BJ (cell line): Measurements from ENCODE around the gene ACTR10. TPM values are rescaled to one million over a fixed set of nuclear protein-coding genes. Genes with fewer than 3 reads are reported as not detected.

Experiments
- CTCF ChIA-PET: fragments of 350-600 bp; formaldehyde crosslinking; extraction: SDS; loops from one replicate; lab custom pipeline; 2021; ENCODE audit warnings: antibody characterized with exemption, inconsistent platforms; lab: Yijun Ruan, JAX
- POLR2A ChIA-PET: fragments of 300-600 bp; sonication (Branson Sonifier 250); formaldehyde crosslinking; extraction: SDS; loops from one replicate; lab custom pipeline; 2021; ENCODE audit warnings: antibody characterized with exemption; lab: Charles Lee
- DNase-seq: peaks from one replicate; pipeline ENCODE4 v3.0.0-alpha.2; 2011; ENCODE audit warnings: low read depth
- H3K27me3 ChIP-seq: 2 replicates; pipeline ENCODE4 v1.6.0; 2011; ENCODE audit warnings: low read length; ENCODE audit not compliant: control insufficient read depth, insufficient read depth
- H3K36me3 ChIP-seq: 2 replicates; pipeline ENCODE4 v1.5.1; 2011; ENCODE audit warnings: low read length; ENCODE audit not compliant: control insufficient read depth, insufficient read depth
- H3K4me3 ChIP-seq: 2 replicates; pipeline ENCODE4 v1.5.1; 2011; ENCODE audit warnings: low read depth, mild to moderate bottlenecking, control low read depth, low read length
- polyA plus RNA-seq: library from polyadenylated mRNA; depleted of rRNA; stranded (reverse); fragments of >200 nt; gene quantifications from 2 replicates; pipeline ENCODE4 v1.2.3, GENCODE V29; 2011
- TF ChIP-seq, protein P1 (sequence below): IDR thresholded peaks from 2 replicates; pipeline ENCODE4 v1.5.1; 2011; ENCODE audit warnings: low read depth, mild to moderate bottlenecking, control low read depth, inconsistent platforms, low read length, moderate library complexity; ENCODE audit not compliant: insufficient read depth

The ACTR10 gene
- polyA plus RNA-seq, 1 experiment, result 48.6 TPM

GRCh38 chr14:58265401-58265800, 65.5 kb downstream of the ACTR10 start:
- no peak for DNase-seq
- Histone ChIP-seq H3K36me3 (peaks cover 6% of the 10 kb centered on the region), H3K4me3 (no peak overlapping the region), H3K27me3 (no peaks in the 10 kb centered on the region)
- ChIA-PET POLR2A (no interaction called here), CTCF (interaction anchor here (1.0 kb wide), 1 partner anchor 32 kb away, joined by 3 read pairs; the partner anchor contains the start of gene ARID4A)
- TF ChIP-seq, protein P1, sequence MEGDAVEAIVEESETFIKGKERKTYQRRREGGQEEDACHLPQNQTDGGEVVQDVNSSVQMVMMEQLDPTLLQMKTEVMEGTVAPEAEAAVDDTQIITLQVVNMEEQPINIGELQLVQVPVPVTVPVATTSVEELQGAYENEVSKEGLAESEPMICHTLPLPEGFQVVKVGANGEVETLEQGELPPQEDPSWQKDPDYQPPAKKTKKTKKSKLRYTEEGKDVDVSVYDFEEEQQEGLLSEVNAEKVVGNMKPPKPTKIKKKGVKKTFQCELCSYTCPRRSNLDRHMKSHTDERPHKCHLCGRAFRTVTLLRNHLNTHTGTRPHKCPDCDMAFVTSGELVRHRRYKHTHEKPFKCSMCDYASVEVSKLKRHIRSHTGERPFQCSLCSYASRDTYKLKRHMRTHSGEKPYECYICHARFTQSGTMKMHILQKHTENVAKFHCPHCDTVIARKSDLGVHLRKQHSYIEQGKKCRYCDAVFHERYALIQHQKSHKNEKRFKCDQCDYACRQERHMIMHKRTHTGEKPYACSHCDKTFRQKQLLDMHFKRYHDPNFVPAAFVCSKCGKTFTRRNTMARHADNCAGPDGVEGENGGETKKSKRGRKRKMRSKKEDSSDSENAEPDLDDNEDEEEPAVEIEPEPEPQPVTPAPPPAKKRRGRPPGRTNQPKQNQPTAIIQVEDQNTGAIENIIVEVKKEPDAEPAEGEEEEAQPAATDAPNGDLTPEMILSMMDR, result no peak

GRCh38 chr14:58270628-58271027, 70.7 kb downstream of the ACTR10 start:
- TF ChIP-seq, protein P1, result no peak
- H3K36me3 ChIP-seq, result peaks cover 4% of the 10 kb centered on the region
- ChIA-PET CTCF (no interaction called here), POLR2A (interaction anchor here (0.6 kb wide), 1 partner anchor 28 kb away, joined by 3 read pairs; the partner anchor contains the start of gene ARID4A)
- H3K27me3 ChIP-seq, result no peaks in the 10 kb centered on the region
- H3K4me3 ChIP-seq, result no peak overlapping the region
- DNase-seq, result no peak

- no peak overlapping the region for H3K4me3 ChIP-seq
- no peak for DNase-seq
- no peaks in the 10 kb centered on the region for H3K27me3 ChIP-seq
- peaks cover 5% of the 10 kb centered on the region for H3K36me3 ChIP-seq
- ChIA-PET POLR2A (no interaction called here), CTCF (interaction anchor here (0.6 kb wide), 1 partner anchor 13 kb away, joined by 3 read pairs; no protein-coding TSS in a partner anchor)
- TF ChIP-seq, protein P1, result 0 out of 2 replicates have a peak, but pooled peaks have one; percentile 18
Observed at GRCh38 chr14:58272588-58273372, 72.8 kb downstream of the ACTR10 start.

DNA sequence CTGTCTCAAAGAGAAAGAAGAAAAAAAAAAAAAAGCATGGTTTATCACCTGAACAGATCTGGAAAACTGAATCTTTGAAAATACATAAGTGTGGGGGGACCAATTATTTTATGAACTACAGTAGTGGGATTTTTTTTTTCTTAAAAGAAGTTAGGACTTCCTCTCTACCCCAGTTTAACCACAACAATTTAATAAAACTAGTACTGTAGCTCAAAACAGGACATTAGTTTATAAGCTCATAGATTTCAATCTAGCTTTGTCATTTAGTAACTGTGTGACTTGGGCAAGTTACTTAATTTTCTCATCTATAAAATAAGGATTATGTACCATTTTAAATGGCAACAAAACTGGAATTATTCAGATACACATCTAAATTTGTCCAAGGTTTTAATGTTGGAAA, 74.9 kb downstream of the ACTR10 start:
- Histone ChIP-seq H3K36me3 (peaks cover 4% of the 10 kb centered on the region), H3K27me3 (no peaks in the 10 kb centered on the region), H3K4me3 (no peak overlapping the region)
- POLR2A ChIA-PET, result no interaction called here
- no peak for DNase-seq
- CTCF ChIA-PET, result interaction anchor here (0.7 kb wide), 1 partner anchor 97 kb away, joined by 3 read pairs; no protein-coding TSS in a partner anchor
- TF ChIP-seq, protein P1, result no peak

GRCh38 chr14:58275527-58276190, 75.7 kb downstream of the ACTR10 start:
- TF ChIP-seq, protein P1, result no peak
- Histone ChIP-seq H3K36me3 (peaks cover 4% of the 10 kb centered on the region), H3K4me3 (no peak overlapping the region), H3K27me3 (no peaks in the 10 kb centered on the region)
- DNase-seq, result no peak
- CTCF ChIA-PET, result interaction anchor here (0.7 kb wide), 1 partner anchor 851 kb away, joined by 3 read pairs; no protein-coding TSS in a partner anchor
- POLR2A ChIA-PET, result no interaction called here
